BJ (cell line): ENCODE data around the gene COL27A1. TPM values are rescaled to one million over a fixed set of nuclear protein-coding genes. Genes with fewer than 3 reads are reported as not detected.

Experiments
- CTCF ChIA-PET: fragments of 350-600 bp; formaldehyde crosslinking; extraction: SDS; loops from one replicate; lab custom pipeline; 2021; ENCODE audit warnings: antibody characterized with exemption, inconsistent platforms; lab: Yijun Ruan, JAX
- POLR2A ChIA-PET: fragments of 300-600 bp; sonication (Branson Sonifier 250); formaldehyde crosslinking; extraction: SDS; loops from one replicate; lab custom pipeline; 2021; ENCODE audit warnings: antibody characterized with exemption; lab: Charles Lee
- DNase-seq: peaks from one replicate; pipeline ENCODE4 v3.0.0-alpha.2; 2011; ENCODE audit warnings: low read depth
- H3K27me3 ChIP-seq: 2 replicates; pipeline ENCODE4 v1.6.0; 2011; ENCODE audit warnings: low read length; ENCODE audit not compliant: control insufficient read depth, insufficient read depth
- H3K36me3 ChIP-seq: 2 replicates; pipeline ENCODE4 v1.5.1; 2011; ENCODE audit warnings: low read length; ENCODE audit not compliant: control insufficient read depth, insufficient read depth
- H3K4me3 ChIP-seq: 2 replicates; pipeline ENCODE4 v1.5.1; 2011; ENCODE audit warnings: low read depth, mild to moderate bottlenecking, control low read depth, low read length
- polyA plus RNA-seq: library from polyadenylated mRNA; depleted of rRNA; stranded (reverse); fragments of >200 nt; gene quantifications from 2 replicates; pipeline ENCODE4 v1.2.3, GENCODE V29; 2011
- TF ChIP-seq, protein P1 (sequence below): IDR thresholded peaks from 2 replicates; pipeline ENCODE4 v1.5.1; 2011; ENCODE audit warnings: low read depth, mild to moderate bottlenecking, control low read depth, inconsistent platforms, low read length, moderate library complexity; ENCODE audit not compliant: insufficient read depth

The COL27A1 gene
- polyA plus RNA-seq, 1 experiment: 16.6 TPM

DNA sequence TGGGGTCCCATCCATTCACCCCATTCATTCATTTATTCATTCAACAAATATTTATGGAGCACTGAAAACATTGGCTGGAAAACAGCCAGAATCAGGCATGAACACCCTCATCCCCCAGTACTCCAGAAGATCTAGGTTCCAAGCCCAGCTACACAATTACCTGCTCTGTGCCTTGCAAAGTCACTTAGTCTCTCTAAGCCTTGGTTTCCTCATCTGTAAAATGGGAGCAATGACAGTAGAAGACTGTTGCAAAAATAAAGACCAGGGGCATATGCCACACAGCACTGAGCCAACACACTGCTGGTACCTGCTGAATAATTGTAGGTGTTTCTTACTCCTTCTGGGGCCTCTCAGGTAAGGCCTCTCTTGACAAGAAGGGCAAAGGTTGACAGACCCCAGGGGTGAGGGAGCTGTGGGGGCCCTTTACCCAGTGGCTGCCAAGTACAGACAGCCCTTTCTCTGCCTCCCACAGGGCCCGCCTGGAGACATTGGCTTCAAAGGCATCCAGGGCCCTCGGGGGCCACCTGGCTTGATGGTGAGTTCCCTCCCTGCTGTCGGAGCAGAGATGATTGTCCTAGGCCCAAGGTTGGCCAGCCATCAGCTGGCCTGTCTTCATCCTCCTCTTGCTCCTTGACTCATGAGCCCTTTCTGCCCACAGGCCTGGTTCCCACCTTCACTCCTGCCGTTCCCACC lies 145.0 kb downstream of the COL27A1 start:
- CTCF ChIA-PET: interaction anchor here (1.1 to 4.3 kb wide), 6 partner anchors 10 to 218 kb away, joined by 4 to 22 read pairs (median 6); partner anchors contain the start of gene COL27A1
- H3K27me3 ChIP-seq: no peaks in the 10 kb centered on the region
- DNase-seq: no peak
- H3K36me3 ChIP-seq: peaks cover 23% of the 10 kb centered on the region
- POLR2A ChIA-PET: no interaction called here
- no peak overlapping the region for H3K4me3 ChIP-seq
- TF ChIP-seq, protein P1, sequence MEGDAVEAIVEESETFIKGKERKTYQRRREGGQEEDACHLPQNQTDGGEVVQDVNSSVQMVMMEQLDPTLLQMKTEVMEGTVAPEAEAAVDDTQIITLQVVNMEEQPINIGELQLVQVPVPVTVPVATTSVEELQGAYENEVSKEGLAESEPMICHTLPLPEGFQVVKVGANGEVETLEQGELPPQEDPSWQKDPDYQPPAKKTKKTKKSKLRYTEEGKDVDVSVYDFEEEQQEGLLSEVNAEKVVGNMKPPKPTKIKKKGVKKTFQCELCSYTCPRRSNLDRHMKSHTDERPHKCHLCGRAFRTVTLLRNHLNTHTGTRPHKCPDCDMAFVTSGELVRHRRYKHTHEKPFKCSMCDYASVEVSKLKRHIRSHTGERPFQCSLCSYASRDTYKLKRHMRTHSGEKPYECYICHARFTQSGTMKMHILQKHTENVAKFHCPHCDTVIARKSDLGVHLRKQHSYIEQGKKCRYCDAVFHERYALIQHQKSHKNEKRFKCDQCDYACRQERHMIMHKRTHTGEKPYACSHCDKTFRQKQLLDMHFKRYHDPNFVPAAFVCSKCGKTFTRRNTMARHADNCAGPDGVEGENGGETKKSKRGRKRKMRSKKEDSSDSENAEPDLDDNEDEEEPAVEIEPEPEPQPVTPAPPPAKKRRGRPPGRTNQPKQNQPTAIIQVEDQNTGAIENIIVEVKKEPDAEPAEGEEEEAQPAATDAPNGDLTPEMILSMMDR: no peak

DNA sequence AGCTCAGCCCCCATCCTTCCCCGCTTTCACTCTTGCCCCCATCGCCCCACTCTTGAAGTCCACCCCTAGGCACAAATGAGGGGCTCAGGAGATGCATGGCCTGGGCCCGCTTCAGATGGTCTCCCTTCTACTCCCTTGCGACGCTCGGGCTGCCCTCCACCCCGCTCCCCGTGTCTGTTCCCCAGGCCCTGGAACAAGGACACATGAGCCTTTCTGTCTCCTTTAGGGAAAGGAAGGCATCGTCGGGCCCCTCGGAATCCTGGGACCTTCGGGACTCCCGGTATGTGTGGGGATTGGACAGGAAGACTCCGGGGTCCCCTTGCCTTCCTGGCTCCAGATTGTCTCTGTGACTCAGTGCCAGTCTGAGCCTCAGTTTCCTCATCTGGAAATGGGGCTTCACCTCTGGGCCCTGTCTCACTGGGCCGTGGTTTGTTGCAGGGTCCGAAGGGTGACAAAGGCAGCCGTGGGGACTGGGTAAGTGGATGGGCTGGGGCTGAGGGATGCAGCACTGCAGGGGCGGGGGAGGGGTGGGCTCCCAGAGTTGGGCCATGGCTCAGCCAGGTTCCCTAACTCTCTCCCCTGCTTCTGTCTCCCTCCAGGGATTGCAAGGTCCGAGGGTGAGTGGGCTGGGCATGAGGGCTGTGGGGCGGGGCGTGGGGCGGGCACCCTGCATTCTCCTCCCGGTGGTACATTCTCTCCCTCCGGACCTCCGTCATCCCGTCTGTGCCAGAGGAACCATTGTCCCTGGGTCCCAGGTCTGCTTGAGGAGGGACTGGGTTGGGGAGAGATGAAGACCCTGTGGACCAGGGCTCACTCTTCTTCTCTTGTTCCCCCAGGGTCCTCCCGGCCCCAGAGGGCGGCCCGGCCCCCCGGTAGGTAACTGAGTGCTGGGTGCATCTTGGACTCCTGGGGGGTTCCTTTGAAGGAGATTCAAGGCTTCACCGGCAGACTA lies 145.8 kb downstream of the COL27A1 start:
- Histone ChIP-seq H3K36me3 (peaks cover 25% of the 10 kb centered on the region), H3K4me3 (no peak overlapping the region), H3K27me3 (no peaks in the 10 kb centered on the region)
- ChIA-PET CTCF (interaction anchor here (1.1 to 4.3 kb wide), 2 partner anchors 39 to 193 kb away, joined by 4 to 22 read pairs; no protein-coding TSS in a partner anchor), POLR2A (no interaction called here)
- TF ChIP-seq, protein P1: no peak
- DNase-seq: no peak

DNA sequence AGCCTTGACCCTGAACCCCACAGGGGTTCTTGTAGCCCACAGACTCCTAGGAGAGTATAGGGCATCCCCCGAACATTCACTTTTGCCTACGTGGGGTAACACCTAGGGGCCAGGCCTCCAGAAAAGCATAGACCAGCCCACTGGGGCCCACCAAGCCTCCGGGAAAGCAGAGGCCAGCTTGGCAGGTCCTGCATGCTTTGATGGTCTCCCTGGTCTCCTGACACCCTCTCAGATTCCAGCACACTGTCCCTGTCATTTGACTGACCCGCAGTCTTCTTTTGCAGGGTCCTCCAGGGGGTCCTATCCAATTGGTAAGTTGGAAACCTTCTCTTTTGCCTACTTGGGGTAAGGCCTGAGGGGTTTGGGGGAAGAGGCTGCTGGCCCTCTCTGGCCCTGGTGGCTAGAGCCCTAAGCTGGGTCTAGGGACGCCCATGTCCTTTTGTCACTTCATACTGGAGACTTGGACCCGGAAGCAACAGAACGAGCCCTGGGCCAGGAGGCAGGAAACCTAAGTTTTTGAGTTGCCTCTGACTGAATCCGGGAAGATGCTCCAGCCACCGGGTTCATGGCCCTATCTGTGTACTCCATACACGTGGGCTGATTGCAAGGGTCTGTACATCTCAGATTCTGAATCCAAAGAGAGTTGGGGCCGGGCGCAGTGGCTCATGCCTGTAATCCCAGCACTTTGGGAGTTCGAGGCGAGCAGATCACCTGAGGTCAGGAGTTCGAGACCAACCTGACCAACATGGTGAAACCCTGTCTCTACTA lies 146.6 kb downstream of the COL27A1 start:
- H3K4me3 ChIP-seq: no peak overlapping the region
- POLR2A ChIA-PET: no interaction called here
- TF ChIP-seq, protein P1: no peak

DNA sequence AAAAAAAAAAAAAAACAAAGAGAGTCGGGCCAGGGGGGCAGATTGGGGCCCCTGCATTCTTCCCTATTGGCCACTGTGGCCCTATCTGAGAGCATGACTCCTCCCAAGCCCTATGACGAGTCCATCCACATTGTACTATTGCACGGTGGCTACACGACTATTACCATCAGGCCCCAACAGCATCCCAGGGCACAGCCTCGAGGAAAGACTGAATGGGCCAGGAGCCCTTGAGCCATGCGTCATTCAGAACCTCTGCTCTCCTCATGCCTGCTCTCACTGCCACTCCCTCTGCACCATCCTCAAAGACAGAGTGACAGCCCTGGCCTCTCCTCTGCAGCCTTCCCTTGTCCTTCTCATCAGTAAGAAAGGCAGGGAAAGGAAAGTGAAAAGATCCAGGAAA lies 147.4 kb downstream of the COL27A1 start:
- TF ChIP-seq, protein P1: no peak
- DNase-seq: no peak
- Histone ChIP-seq H3K36me3 (peaks cover 34% of the 10 kb centered on the region), H3K27me3 (no peaks in the 10 kb centered on the region), H3K4me3 (no peak overlapping the region)
- CTCF ChIA-PET: interaction anchor here (2.5 kb wide), 1 partner anchor 12 kb away, joined by 16 read pairs; no protein-coding TSS in a partner anchor
- POLR2A ChIA-PET: no interaction called here

More for the DNA sequence above, 146.6 kb downstream of the COL27A1 start:
- CTCF ChIA-PET: no interaction called here
- no peaks in the 10 kb centered on the region for H3K27me3 ChIP-seq
- no peak for DNase-seq
- H3K36me3 ChIP-seq: peaks cover 28% of the 10 kb centered on the region
